ENCODE results near the gene GLT6D1. TPM values are rescaled to one million over a fixed set of nuclear protein-coding genes. Genes with fewer than 3 reads are reported as not detected.

GLT6D1 gene
- total RNA-seq, 2 experiments from 2014 or later = not detected

DNA sequence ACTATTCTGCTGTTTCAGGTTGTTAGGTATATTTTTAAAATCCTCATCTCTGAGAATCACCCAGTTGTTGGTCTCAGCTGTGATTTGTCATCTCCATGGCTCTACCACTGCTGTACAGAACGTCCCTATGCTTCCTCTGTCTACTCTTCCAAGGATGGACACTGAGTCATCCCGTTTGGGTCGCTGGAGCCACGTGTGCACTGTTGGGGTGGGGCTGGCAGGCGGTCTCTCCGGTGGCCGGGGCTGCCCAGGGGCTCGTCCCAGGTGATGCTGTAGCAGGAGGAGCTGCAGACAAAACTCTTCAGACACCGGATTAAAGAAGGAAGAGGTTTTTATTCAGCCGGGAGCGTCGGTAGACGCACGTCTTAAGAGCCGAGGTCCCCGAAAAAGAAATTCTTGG lies 40.7 kb upstream of the GLT6D1 start:
- no peaks in the 10 kb centered on the region for H3K36me3 ChIP-seq (ENCODE audit: insufficient read depth, low read length)
- TF ChIP-seq EZH2phosphoT487 (IDR thresholded peaks at IDR 0.05; ENCODE audit: borderline replicate concordance, low read depth, low read length) = no peak
- TF ChIP-seq, protein P1, sequence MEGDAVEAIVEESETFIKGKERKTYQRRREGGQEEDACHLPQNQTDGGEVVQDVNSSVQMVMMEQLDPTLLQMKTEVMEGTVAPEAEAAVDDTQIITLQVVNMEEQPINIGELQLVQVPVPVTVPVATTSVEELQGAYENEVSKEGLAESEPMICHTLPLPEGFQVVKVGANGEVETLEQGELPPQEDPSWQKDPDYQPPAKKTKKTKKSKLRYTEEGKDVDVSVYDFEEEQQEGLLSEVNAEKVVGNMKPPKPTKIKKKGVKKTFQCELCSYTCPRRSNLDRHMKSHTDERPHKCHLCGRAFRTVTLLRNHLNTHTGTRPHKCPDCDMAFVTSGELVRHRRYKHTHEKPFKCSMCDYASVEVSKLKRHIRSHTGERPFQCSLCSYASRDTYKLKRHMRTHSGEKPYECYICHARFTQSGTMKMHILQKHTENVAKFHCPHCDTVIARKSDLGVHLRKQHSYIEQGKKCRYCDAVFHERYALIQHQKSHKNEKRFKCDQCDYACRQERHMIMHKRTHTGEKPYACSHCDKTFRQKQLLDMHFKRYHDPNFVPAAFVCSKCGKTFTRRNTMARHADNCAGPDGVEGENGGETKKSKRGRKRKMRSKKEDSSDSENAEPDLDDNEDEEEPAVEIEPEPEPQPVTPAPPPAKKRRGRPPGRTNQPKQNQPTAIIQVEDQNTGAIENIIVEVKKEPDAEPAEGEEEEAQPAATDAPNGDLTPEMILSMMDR (conservative IDR thresholded peaks at IDR 0.05; ENCODE audit: low read length) = no peak
- no peaks in the 10 kb centered on the region for H3K79me2 ChIP-seq (ENCODE audit: insufficient read depth, low read depth, low read length)
- H3K4me1 ChIP-seq (ENCODE audit: insufficient read depth, low read length, poor library complexity, severe bottlenecking) = no peaks in the 10 kb centered on the region
- ChIA-PET CTCF (ENCODE audit: unreplicated experiment) (no interaction called here), POLR2A (no interaction called here)
- no peak overlapping the region for H3K4me3 ChIP-seq (ENCODE audit: low read depth, low read length, poor library complexity, severe bottlenecking)
- no peaks in the 10 kb centered on the region for H3K9me2 ChIP-seq (ENCODE audit: insufficient read depth, low read length)
- intact Hi-C loops (cut with micrococcal nuclease; ENCODE audit: unreplicated experiment) = no loop called here
- H3K27ac ChIP-seq (ENCODE audit: low read depth, low read length, poor library complexity, severe bottlenecking) = no peak overlapping the region
- no peaks in the 10 kb centered on the region for H4K20me1 ChIP-seq (ENCODE audit: insufficient read depth, low read length)
- no peak overlapping the region for H3K4me2 ChIP-seq (ENCODE audit: low read length)
- DNase-seq (ENCODE audit: low spot score) = no peak
- no peaks in the 10 kb centered on the region for H3K9me3 ChIP-seq (ENCODE audit: low read length)
- H2AFZ ChIP-seq (ENCODE audit: low read length) = no peak overlapping the region
- no TSS peak for BruUV-seq (replicated peaks)

DNA sequence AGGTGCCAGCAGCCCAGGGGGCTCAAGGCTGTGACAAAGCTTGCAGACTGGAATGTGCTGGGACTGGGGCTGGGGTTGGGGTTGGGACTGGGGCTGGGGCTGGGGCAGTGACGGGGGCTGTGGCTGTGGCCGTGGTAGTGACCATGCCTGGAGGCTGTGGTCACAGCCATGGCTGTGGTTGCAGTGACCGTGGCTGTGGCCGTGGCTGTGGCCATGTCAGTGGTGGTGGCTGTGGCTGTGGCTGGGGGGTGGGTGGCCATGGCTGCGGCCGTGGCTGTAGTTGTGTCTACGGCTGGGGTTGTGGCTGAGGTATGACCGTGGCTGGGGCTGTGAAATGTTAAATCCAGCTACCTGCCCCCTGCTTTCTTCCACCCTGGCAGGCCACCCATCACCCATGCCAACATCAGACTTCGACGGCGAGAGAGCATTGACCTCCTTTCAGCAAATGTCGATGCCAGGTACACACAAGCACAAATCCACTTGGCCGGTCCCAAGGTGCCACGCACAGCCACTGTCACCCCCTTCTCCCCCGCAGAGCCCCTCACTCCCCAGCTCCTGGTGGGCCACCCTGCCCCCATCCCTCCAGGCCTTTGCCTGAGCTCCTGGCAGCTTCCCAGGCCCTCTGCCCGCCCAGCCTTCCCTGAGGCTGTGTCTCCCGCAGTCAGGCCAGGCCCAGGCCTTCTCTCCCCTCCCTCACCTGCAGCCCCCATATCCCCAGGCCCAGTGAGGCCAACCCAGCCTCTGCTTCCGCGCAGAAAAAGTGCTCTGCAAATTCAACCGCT lies 39.1 kb upstream of the GLT6D1 start:
- no peak overlapping the region for H2AFZ ChIP-seq (ENCODE audit: low read length)
- intact Hi-C loops (cut with micrococcal nuclease; ENCODE audit: unreplicated experiment) = no loop called here
- H3K27ac ChIP-seq (ENCODE audit: low read depth, low read length, poor library complexity, severe bottlenecking) = no peak overlapping the region
- POLR2A ChIA-PET = interaction anchor here (0.8 kb wide), 1 partner anchor 1734 kb away, joined by 3 read pairs; no protein-coding TSS in a partner anchor
- CTCF ChIA-PET (ENCODE audit: unreplicated experiment) = no interaction called here
- no peaks in the 10 kb centered on the region for H3K36me3 ChIP-seq (ENCODE audit: insufficient read depth, low read length)
- no peaks in the 10 kb centered on the region for H4K20me1 ChIP-seq (ENCODE audit: insufficient read depth, low read length)
- TF ChIP-seq, protein P1 (conservative IDR thresholded peaks at IDR 0.05; ENCODE audit: low read length) = no peak
- no peak for TF ChIP-seq EZH2phosphoT487 (IDR thresholded peaks at IDR 0.05; ENCODE audit: borderline replicate concordance, low read depth, low read length)
- no peaks in the 10 kb centered on the region for H3K9me2 ChIP-seq (ENCODE audit: insufficient read depth, low read length)
- no TSS peak for BruUV-seq (replicated peaks)
- H3K4me3 ChIP-seq (ENCODE audit: low read depth, low read length, poor library complexity, severe bottlenecking) = no peak overlapping the region
- no peak for DNase-seq (ENCODE audit: low spot score)
- no peak overlapping the region for H3K4me2 ChIP-seq (ENCODE audit: low read length)
- H3K9me3 ChIP-seq (ENCODE audit: low read length) = no peaks in the 10 kb centered on the region
- no peaks in the 10 kb centered on the region for H3K79me2 ChIP-seq (ENCODE audit: insufficient read depth, low read depth, low read length)
- no peaks in the 10 kb centered on the region for H3K4me1 ChIP-seq (ENCODE audit: insufficient read depth, low read length, poor library complexity, severe bottlenecking)

DNA sequence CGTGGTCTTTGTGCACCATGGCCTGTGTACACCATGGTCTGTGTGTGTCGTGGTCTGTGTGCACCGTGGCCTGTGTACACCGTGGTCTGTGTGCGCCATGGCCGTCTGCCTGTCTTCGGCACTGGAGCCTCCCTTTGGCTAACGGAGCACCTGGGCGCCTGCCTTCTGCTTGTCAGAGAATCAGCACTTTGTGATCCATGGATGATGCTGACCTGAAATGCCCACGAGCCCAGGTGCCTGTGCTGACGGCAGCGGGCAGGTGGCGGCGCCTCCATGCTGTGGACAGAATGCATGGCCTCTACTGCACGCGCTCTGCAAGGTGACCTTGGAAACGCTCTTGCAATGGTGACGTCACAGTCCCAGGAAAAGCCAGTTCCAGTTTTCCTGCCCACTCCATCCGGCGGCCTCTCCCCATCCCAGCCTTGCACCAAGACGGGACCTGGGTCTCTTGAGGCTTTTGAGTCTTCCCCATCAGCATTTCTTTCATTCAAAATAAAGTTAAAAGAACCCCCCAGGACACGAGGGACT lies 38.4 kb upstream of the GLT6D1 start:
- DNase-seq (ENCODE audit: low spot score) = no peak
- H3K4me2 ChIP-seq (ENCODE audit: low read length) = no peak overlapping the region
- H2AFZ ChIP-seq (ENCODE audit: low read length) = no peak overlapping the region
- TF ChIP-seq EZH2phosphoT487 (IDR thresholded peaks at IDR 0.05; ENCODE audit: borderline replicate concordance, low read depth, low read length) = no peak
- TF ChIP-seq, protein P1 (conservative IDR thresholded peaks at IDR 0.05; ENCODE audit: low read length) = no peak
- H3K36me3 ChIP-seq (ENCODE audit: insufficient read depth, low read length) = no peaks in the 10 kb centered on the region
- no peaks in the 10 kb centered on the region for H4K20me1 ChIP-seq (ENCODE audit: insufficient read depth, low read length)
- no peaks in the 10 kb centered on the region for H3K9me3 ChIP-seq (ENCODE audit: low read length)
- intact Hi-C loops (cut with micrococcal nuclease; ENCODE audit: unreplicated experiment) = no loop called here
- H3K4me3 ChIP-seq (ENCODE audit: low read depth, low read length, poor library complexity, severe bottlenecking) = no peak overlapping the region
- ChIA-PET POLR2A (no interaction called here), CTCF (ENCODE audit: unreplicated experiment) (no interaction called here)
- H3K9me2 ChIP-seq (ENCODE audit: insufficient read depth, low read length) = no peaks in the 10 kb centered on the region
- no peaks in the 10 kb centered on the region for H3K79me2 ChIP-seq (ENCODE audit: insufficient read depth, low read depth, low read length)
- BruUV-seq (replicated peaks) = no TSS peak
- H3K27ac ChIP-seq (ENCODE audit: low read depth, low read length, poor library complexity, severe bottlenecking) = no peak overlapping the region
- H3K4me1 ChIP-seq (ENCODE audit: insufficient read depth, low read length, poor library complexity, severe bottlenecking) = no peaks in the 10 kb centered on the region

Data from OCI-LY7 (cell line).